Lower leg skin (tissue), 3 donors: Measurements from ENCODE around the gene STAT1.

Experiments
- POLR2A ChIP-seq, 2 donors: fragments of 450-650 bp; IDR thresholded peaks; one replicate each; pipeline ENCODE4 v1.6.1; 2016 to 2017; ENCODE audit warnings: antibody characterized with exemption in 2 of 2, mild to moderate bottlenecking in 1 of 2, moderate library complexity in 1 of 2
- TF ChIP-seq, protein P1 (sequence below), 3 donors: fragments of 450-650 bp; IDR thresholded peaks; one replicate each; pipeline ENCODE4 v1.5.1; 2016; ENCODE audit warnings: antibody characterized with exemption in 3 of 3, mild to moderate bottlenecking in 3 of 3, moderate library complexity in 2 of 3

DNA sequence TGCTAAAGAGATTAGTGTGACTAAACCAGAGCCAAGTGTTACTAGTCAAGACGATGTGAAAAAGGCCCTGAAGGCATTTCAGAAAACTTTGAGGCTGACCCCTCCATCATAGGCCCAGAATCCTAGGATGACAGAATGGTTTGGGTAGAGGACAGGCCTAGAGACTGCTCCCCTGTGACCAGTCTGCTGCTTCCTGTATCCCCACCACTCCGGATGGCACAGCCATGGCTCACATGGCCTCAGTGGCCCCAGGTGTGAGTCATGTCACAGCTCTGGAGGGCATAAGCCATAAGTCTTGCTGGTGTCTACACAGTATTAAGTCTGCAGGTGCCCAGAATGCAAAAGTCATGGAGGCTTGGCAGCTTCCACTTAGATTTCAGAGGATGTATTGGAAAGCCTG is 12.4 kb upstream of the STAT1 start:
- TF ChIP-seq, protein P1, sequence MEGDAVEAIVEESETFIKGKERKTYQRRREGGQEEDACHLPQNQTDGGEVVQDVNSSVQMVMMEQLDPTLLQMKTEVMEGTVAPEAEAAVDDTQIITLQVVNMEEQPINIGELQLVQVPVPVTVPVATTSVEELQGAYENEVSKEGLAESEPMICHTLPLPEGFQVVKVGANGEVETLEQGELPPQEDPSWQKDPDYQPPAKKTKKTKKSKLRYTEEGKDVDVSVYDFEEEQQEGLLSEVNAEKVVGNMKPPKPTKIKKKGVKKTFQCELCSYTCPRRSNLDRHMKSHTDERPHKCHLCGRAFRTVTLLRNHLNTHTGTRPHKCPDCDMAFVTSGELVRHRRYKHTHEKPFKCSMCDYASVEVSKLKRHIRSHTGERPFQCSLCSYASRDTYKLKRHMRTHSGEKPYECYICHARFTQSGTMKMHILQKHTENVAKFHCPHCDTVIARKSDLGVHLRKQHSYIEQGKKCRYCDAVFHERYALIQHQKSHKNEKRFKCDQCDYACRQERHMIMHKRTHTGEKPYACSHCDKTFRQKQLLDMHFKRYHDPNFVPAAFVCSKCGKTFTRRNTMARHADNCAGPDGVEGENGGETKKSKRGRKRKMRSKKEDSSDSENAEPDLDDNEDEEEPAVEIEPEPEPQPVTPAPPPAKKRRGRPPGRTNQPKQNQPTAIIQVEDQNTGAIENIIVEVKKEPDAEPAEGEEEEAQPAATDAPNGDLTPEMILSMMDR (IDR thresholded peaks at IDR 0.05): no peak
- TF ChIP-seq POLR2A (IDR thresholded peaks at IDR 0.05): no peak
